Astrocyte of the cerebellum (primary cell): ENCODE data around the gene GALNTL6.

Experiments used
- DNase-seq: peaks from one replicate; pipeline ENCODE4 v3.0.0-alpha.2; 2011; ENCODE audit warnings: low read depth
- H3K4me3 ChIP-seq: 2 replicates; pipeline ENCODE4 v1.5.1; 2011; ENCODE audit warnings: mild to moderate bottlenecking, low read depth, low read length, moderate library complexity
- CTCF ChIP-seq: IDR thresholded peaks from 2 replicates; pipeline ENCODE4 v1.5.1; 2012; ENCODE audit warnings: low read length, low read depth, moderate library complexity, mild to moderate bottlenecking; ENCODE audit errors: missing control alignments
- in situ Hi-C: cut with HindIII; loops from 2 replicates; pipeline ENCODE4 v1.10.0; 2017; ENCODE audit warnings: low sequenced_read_pairs

The GALNTL6 gene

GRCh38 chr4:172838111-172838510, 1024.9 kb downstream of the GALNTL6 start:
- H3K4me3 ChIP-seq, result no peak overlapping the region
- in situ Hi-C loops, result no loop called here
- no peak for TF ChIP-seq CTCF
- no peak for DNase-seq

- DNase-seq, result no peak
- TF ChIP-seq CTCF, result no peak
- in situ Hi-C loops, result no loop called here
- H3K4me3 ChIP-seq, result no peak overlapping the region
Measured at GRCh38 chr4:172838943-172839342, 1025.7 kb downstream of the GALNTL6 start.

DNA sequence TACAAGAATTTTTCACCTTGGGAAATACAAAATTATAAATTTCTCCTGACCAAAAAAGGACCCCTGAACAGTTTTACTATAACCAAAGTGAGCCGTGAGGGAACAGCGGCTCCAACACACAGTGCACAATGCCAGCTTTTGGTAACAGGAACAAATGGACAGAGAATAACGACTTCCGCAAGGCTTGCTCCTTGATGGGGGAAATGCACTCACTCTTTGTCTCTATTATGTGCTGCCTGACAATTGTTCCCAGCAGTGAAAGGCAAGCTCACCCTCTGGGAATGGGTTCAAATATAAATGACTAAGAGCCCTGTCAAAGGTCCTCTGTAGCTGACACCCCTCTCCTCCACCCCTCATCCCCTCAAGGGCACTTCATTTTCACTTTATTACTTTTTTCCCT, 1029.6 kb downstream of the GALNTL6 start:
- in situ Hi-C loops, result no loop called here
- TF ChIP-seq CTCF, result no peak

GRCh38 chr4:172843192-172843591, 1030.0 kb downstream of the GALNTL6 start:
- no peak overlapping the region for H3K4me3 ChIP-seq
- in situ Hi-C loops, result no loop called here
- no peak for DNase-seq
- no peak for TF ChIP-seq CTCF

More for the DNA sequence above, 1029.6 kb downstream of the GALNTL6 start:
- DNase-seq, result no peak
- H3K4me3 ChIP-seq, result no peak overlapping the region

DNA sequence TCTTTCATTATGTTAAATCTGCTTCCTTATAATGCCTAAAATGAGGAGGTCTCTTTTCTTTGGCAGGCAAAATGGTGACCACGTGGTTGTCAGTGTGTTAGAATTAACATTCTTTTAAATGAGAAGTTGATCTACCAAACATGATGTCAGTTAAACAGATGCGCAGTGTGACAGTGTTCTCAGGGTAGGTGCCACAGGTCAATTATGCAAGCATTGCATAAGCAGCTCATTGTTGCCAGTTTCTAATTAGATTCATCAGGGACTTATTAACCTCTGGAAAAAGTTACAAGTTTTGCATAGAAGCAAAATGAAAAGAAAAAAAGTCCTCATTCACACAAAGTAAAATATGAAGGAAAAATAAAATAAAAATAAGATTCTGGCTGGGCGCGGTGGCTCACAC, 1031.4 kb downstream of the GALNTL6 start:
- no peak for TF ChIP-seq CTCF
- H3K4me3 ChIP-seq, result no peak overlapping the region
- in situ Hi-C loops, result no loop called here
- no peak for DNase-seq

DNA sequence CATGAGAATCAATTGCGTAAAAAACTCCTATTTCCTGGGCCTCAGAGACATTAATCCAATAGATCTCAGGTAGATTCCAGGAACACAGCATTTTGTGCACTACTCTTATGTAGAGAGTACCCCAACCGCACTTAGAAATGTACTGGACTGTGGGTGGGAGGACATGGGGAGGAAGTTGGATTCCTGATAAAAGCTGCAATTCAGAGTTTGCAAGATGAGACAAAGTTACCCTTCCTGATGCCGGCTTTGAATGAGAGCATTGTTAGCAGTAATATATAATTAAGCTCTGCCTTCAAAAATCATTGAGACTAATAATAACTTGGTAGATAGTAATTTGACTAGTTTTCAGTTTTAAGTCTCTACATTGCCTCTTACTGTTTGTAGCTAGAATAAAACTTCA, 1032.1 kb downstream of the GALNTL6 start:
- DNase-seq, result no peak
- H3K4me3 ChIP-seq, result no peak overlapping the region
- in situ Hi-C loops, result no loop called here
- TF ChIP-seq CTCF, result no peak

DNA sequence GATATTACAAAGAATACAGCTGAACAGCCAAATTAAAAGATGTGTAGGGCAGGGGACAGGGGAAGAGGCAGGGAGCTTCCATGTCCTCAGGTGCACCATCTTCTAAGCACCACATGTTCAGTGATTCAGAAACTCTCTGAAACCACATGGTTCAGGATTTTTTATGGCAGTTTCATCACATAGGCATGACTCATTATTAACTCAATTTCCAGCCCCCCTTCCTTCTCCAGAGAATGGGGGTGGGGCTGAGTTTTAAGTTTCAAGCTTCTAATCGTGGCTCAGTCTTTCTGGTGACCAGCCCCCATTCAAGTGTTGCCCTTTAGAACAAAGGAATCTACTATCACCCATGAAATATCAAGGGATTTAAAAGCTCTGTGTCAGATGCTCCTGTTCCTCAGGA, 1037.6 kb downstream of the GALNTL6 start:
- TF ChIP-seq CTCF, result no peak
- peak; percentile 83 for DNase-seq
- no peak overlapping the region for H3K4me3 ChIP-seq
- in situ Hi-C loops, result no loop called here
